Smooth muscle cell (in vitro differentiated cells): Measurements from ENCODE around the gene UBASH3B. TPM values are rescaled to one million over a fixed set of nuclear protein-coding genes. Genes with fewer than 3 reads are reported as not detected.

Source experiments
- DNase-seq: peaks from one replicate; lab custom pipeline; 2025; ENCODE audit not compliant: unreplicated experiment; lab: John Stamatoyannopoulos, UW
- H2AFZ ChIP-seq: fragments of 200-600 bp; sonication (generic); 2 replicates; pipeline ENCODE4 v1.6.0; 2016; ENCODE audit warnings: antibody characterized with exemption, low read depth, mild to moderate bottlenecking
- H3F3A ChIP-seq: fragments of 200-600 bp; sonication (generic); 2 replicates; pipeline ENCODE4 v1.6.0; 2017; ENCODE audit warnings: antibody characterized with exemption, low read depth
- H3K27ac ChIP-seq: fragments of 200-600 bp; sonication (generic); 2 replicates; pipeline ENCODE4 v1.5.1; 2016; ENCODE audit warnings: low read depth, mild to moderate bottlenecking
- H3K27me3 ChIP-seq: fragments of 200-600 bp; sonication (generic); 2 replicates; pipeline ENCODE4 v1.6.1; 2016; ENCODE audit warnings: low read depth, mild to moderate bottlenecking
- H3K36me3 ChIP-seq: fragments of 200-600 bp; sonication (generic); 2 replicates; pipeline ENCODE4 v1.5.1; 2016; ENCODE audit warnings: low read depth
- H3K4me1 ChIP-seq: fragments of 200-600 bp; sonication (generic); 2 replicates; pipeline ENCODE4 v1.5.1; 2016; ENCODE audit warnings: low read depth
- H3K4me2 ChIP-seq: fragments of 200-600 bp; sonication (generic); 2 replicates; pipeline ENCODE4 v1.6.0; 2016; ENCODE audit warnings: mild to moderate bottlenecking
- H3K4me3 ChIP-seq: fragments of 200-600 bp; sonication (generic); 2 replicates; pipeline ENCODE4 v1.5.1; 2016; ENCODE audit warnings: mild to moderate bottlenecking
- H3K79me2 ChIP-seq: fragments of 200-600 bp; sonication (generic); 2 replicates; pipeline ENCODE4 v1.6.0; 2016; ENCODE audit warnings: low read depth, mild to moderate bottlenecking
- H3K9ac ChIP-seq: fragments of 200-600 bp; sonication (generic); 2 replicates; pipeline ENCODE4 v1.6.0; 2016; ENCODE audit warnings: low read depth
- H3K9me3 ChIP-seq: fragments of 200-600 bp; sonication (generic); replicated peaks from 2 replicates; pipeline ENCODE4 v1.5.1; 2016; ENCODE audit warnings: low read depth
- H4K20me1 ChIP-seq: fragments of 200-600 bp; sonication (generic); 2 replicates; pipeline ENCODE4 v1.6.0; 2016; ENCODE audit warnings: low read depth
- CTCF ChIP-seq: fragments of 200-600 bp; sonication (generic); IDR thresholded peaks from 2 replicates; pipeline ENCODE4 v1.5.1; 2017; ENCODE audit warnings: borderline replicate concordance, mild to moderate bottlenecking, antibody characterized with exemption; ENCODE audit not compliant: insufficient read depth, poor library complexity, severe bottlenecking
- WGBS: methylation state at CpG from one replicate; pipeline ENCODE4 v1.1.7; 2016; ENCODE audit warnings: low lambda C conversion rate; 5-methylcytosine and 5-hydroxymethylcytosine counted together
- polyA plus RNA-seq: library from polyadenylated mRNA; unstranded; fragments of >200 nt; fragmentation: Nextera tagmentation; extraction: Ambion mirVana; gene quantifications from 2 replicates; pipeline ENCODE4 v1.2.1, GENCODE V29; 2016
- total RNA-seq: library from RNA; depleted of rRNA; stranded (reverse); fragments of >200 nt; gene quantifications from 2 replicates; pipeline ENCODE4 v1.2.3, GENCODE V29; 2014

The UBASH3B gene
- total and polyA plus RNA-seq, 2 experiments from 2014 or later: 15.8 to 30.5 TPM

- H3K27ac ChIP-seq: peak overlapping the region; percentile 71
- 1% methylated on average over 40 of the region's 66 CpGs for WGBS
- DNase-seq: peak; percentile 54
- peaks cover 42% of the 10 kb centered on the region for H4K20me1 ChIP-seq
- TF ChIP-seq CTCF: no peak
- peak overlapping the region; percentile 81 for H2AFZ ChIP-seq
- H3K9me3 ChIP-seq: no peaks in the 10 kb centered on the region
- peaks cover 13% of the 10 kb centered on the region for H3F3A ChIP-seq
- peaks cover 37% of the 10 kb centered on the region for H3K79me2 ChIP-seq
- peak overlapping the region; percentile 86 for H3K4me3 ChIP-seq
- no peaks in the 10 kb centered on the region for H3K27me3 ChIP-seq
- H3K4me1 ChIP-seq: no peaks in the 10 kb centered on the region
- peak overlapping the region; percentile 84 for H3K4me2 ChIP-seq
- no peaks in the 10 kb centered on the region for H3K36me3 ChIP-seq
- peak overlapping the region; percentile 79 for H3K9ac ChIP-seq
Observed at GRCh38 chr11:122656073-122656630, 630 bp downstream of the UBASH3B start.

GRCh38 chr11:122656631-122657101, 1.1 kb downstream of the UBASH3B start:
- Histone ChIP-seq H3K4me3 (peak overlapping the region; percentile 86), H2AFZ (peak overlapping the region; percentile 81), H4K20me1 (peaks cover 42% of the 10 kb centered on the region), H3K4me1 (no peaks in the 10 kb centered on the region), H3K79me2 (peaks cover 37% of the 10 kb centered on the region), H3F3A (peaks cover 13% of the 10 kb centered on the region), H3K9me3 (no peaks in the 10 kb centered on the region), H3K27ac (peak overlapping the region; percentile 71), H3K36me3 (no peaks in the 10 kb centered on the region), H3K4me2 (peak overlapping the region; percentile 84), H3K9ac (peak overlapping the region; percentile 79), H3K27me3 (no peaks in the 10 kb centered on the region)
- no peak for DNase-seq
- no peak for TF ChIP-seq CTCF
- 3% methylated on average over 23 of the region's 25 CpGs for WGBS

- no peak overlapping the region for H3K9ac ChIP-seq
- no peak for DNase-seq
- H3K27me3 ChIP-seq: no peaks in the 10 kb centered on the region
- peak overlapping the region; percentile 14 for H3K4me2 ChIP-seq
- 82% methylated on average over 11 of the region's 11 CpGs for whole genome bisulfite sequencing
- no peaks in the 10 kb centered on the region for H3K4me1 ChIP-seq
- H4K20me1 ChIP-seq: peaks cover 61% of the 10 kb centered on the region
- no peak overlapping the region for H3K4me3 ChIP-seq
- H3K27ac ChIP-seq: peak overlapping the region; percentile 71
- H3K79me2 ChIP-seq: peaks cover 60% of the 10 kb centered on the region
- no peak overlapping the region for H2AFZ ChIP-seq
- H3F3A ChIP-seq: peaks cover 19% of the 10 kb centered on the region
- no peak for TF ChIP-seq CTCF
- H3K9me3 ChIP-seq: no peaks in the 10 kb centered on the region
- H3K36me3 ChIP-seq: no peaks in the 10 kb centered on the region
Observed at GRCh38 chr11:122659676-122660554, 4.4 kb downstream of the UBASH3B start.
